ENCODE measurements around the gene SELE.
A peak's percentile ranks its signal among the peaks of the same experiment; 100 is the strongest.

The SELE gene

GRCh38 chr1:169733924-169734323, at the start of gene SELE:
Gene SELE, minus strand, starts transcription at chr1:169734079. Its CDS starts 467 bp downstream, at chr1:169733612.
- DNase-seq (ENCODE audit: low read depth): no peak

- DNase-seq (ENCODE audit: low read depth): no peak
These were observed 48.7 kb upstream of the SELE start for GRCh38 chr1:169782596-169782995.

GRCh38 chr1:169779970-169780369, 46.1 kb upstream of the SELE start:
- peak; percentile 42 for DNase-seq (ENCODE audit: low read depth)

GRCh38 chr1:169779150-169779549, 45.3 kb upstream of the SELE start:
- DNase-seq (ENCODE audit: low read depth): no peak

GRCh38 chr1:169776440-169776839, 42.6 kb upstream of the SELE start:
- no peak for DNase-seq (ENCODE audit: low read depth)

- no peak for DNase-seq (ENCODE audit: low read depth)
These were observed 34.3 kb upstream of the SELE start for GRCh38 chr1:169768161-169768560.

- DNase-seq (ENCODE audit: low read depth): no peak
These were observed 31.9 kb upstream of the SELE start for GRCh38 chr1:169765580-169766331.

GRCh38 chr1:169764919-169765318, 31.0 kb upstream of the SELE start:
- DNase-seq (ENCODE audit: low read depth): no peak

GRCh38 chr1:169762699-169763098, 28.8 kb upstream of the SELE start:
- no peak for DNase-seq (ENCODE audit: low read depth)

- DNase-seq (ENCODE audit: low read depth): no peak
These were observed 25.2 kb upstream of the SELE start for GRCh38 chr1:169759038-169759437.

- no peak for DNase-seq (ENCODE audit: low read depth)
These were observed 19.7 kb upstream of the SELE start for GRCh38 chr1:169753549-169753948.

- DNase-seq (ENCODE audit: low read depth): no peak
These were observed 16.2 kb upstream of the SELE start for GRCh38 chr1:169750041-169750440.

GRCh38 chr1:169746550-169746949, 12.7 kb upstream of the SELE start:
- no peak for DNase-seq (ENCODE audit: low read depth)

GRCh38 chr1:169745015-169745861, 11.4 kb upstream of the SELE start:
- DNase-seq (ENCODE audit: low read depth): no peak

GRCh38 chr1:169741666-169742394, 8.0 kb upstream of the SELE start:
- DNase-seq (ENCODE audit: low read depth): peak; percentile 15

GRCh38 chr1:169739980-169740379, 6.1 kb upstream of the SELE start:
- DNase-seq (ENCODE audit: low read depth): no peak

GRCh38 chr1:169731446-169731845, 2.4 kb downstream of the SELE start:
- no peak for DNase-seq (ENCODE audit: low read depth)

- no peak for DNase-seq (ENCODE audit: low read depth)
These were observed 3.9 kb downstream of the SELE start for GRCh38 chr1:169729991-169730390.

GRCh38 chr1:169727307-169727706, 6.6 kb downstream of the SELE start:
- no peak for DNase-seq (ENCODE audit: low read depth)

- no peak for DNase-seq (ENCODE audit: low read depth)
These were observed 7.0 kb downstream of the SELE start for GRCh38 chr1:169726851-169727250.

GRCh38 chr1:169725930-169726329, 7.9 kb downstream of the SELE start:
- DNase-seq (ENCODE audit: low read depth): no peak

GRCh38 chr1:169724168-169724567, 9.7 kb downstream of the SELE start:
- no peak for DNase-seq (ENCODE audit: low read depth)

GRCh38 chr1:169723763-169724162, 10.1 kb downstream of the SELE start:
- no peak for DNase-seq (ENCODE audit: low read depth)
